HG02642 (cell line): ENCODE data around the gene OR5M3.

Experiments
- ATAC-seq: cut with Tn5 transposase; IDR thresholded peaks from one replicate; pipeline ENCODE4 v1.9.1; 2021; ENCODE audit warnings: mild to moderate bottlenecking; ENCODE audit not compliant: unreplicated experiment, poor library complexity

Gene OR5M3

GRCh38 chr11:56473252-56473651 is at the start of gene OR5M3:
Gene OR5M3, minus strand, starts transcription at chr11:56473352. Its CDS starts 2,855 bp downstream, at chr11:56470497.
- no peak for ATAC-seq

- ATAC-seq = no peak
Observed at GRCh38 chr11:56522008-56522407, 48.9 kb upstream of the OR5M3 start.

GRCh38 chr11:56513280-56513679 is 40.1 kb upstream of the OR5M3 start:
- ATAC-seq = no peak

GRCh38 chr11:56509439-56509838 is 36.3 kb upstream of the OR5M3 start:
- ATAC-seq = no peak

- ATAC-seq = no peak
Observed at GRCh38 chr11:56497010-56497409, 23.9 kb upstream of the OR5M3 start.

GRCh38 chr11:56495117-56495516 is 22.0 kb upstream of the OR5M3 start:
- ATAC-seq = no peak

GRCh38 chr11:56491270-56491669 is 18.1 kb upstream of the OR5M3 start, which contains the start of gene OR5M8:
Gene OR5M8, minus strand, starts transcription at chr11:56491370. Its CDS starts 0 bp downstream, at chr11:56491370.
- ATAC-seq = no peak

- ATAC-seq = no peak
Observed at GRCh38 chr11:56486801-56487200, 13.6 kb upstream of the OR5M3 start.

GRCh38 chr11:56474729-56475235 is 1.6 kb upstream of the OR5M3 start:
- ATAC-seq = no peak

GRCh38 chr11:56457076-56457475 is 16.1 kb downstream of the OR5M3 start:
- ATAC-seq = no peak

- ATAC-seq = no peak
Observed at GRCh38 chr11:56453521-56453920, 19.6 kb downstream of the OR5M3 start.
